K562 (cell line): Measurements from ENCODE around the gene TCEAL8. TPM values are rescaled to one million over a fixed set of nuclear protein-coding genes. Genes with fewer than 3 reads are reported as not detected.

Experiments
- CBX1 ChIP-seq: sonication (generic); IDR thresholded peaks from 2 replicates; pipeline ENCODE4 v1.6.1; 2016; ENCODE audit warnings: antibody characterized with exemption, low read depth, mild to moderate bottlenecking
- E2F6 ChIP-seq, 2 experiments: IDR thresholded peaks; 2 replicates each; pipeline ENCODE4 v1.6.1; 2011; ENCODE audit warnings: borderline replicate concordance in 1 of 2, control low read depth in 1 of 2, low read depth in 1 of 2, low read length in 1 of 2, mild to moderate bottlenecking in 1 of 2, mixed read lengths in 1 of 2, moderate library complexity in 1 of 2; ENCODE audit not compliant: insufficient read depth in 1 of 2, insufficient read length in 1 of 2, poor library complexity in 1 of 2, severe bottlenecking in 1 of 2; ENCODE audit errors: extremely low read depth in 1 of 2
- GTF2A2 ChIP-seq: IDR thresholded peaks from 2 replicates; pipeline ENCODE4 v1.6.1; 2016; ENCODE audit warnings: mild to moderate bottlenecking, missing genetic modification characterization, missing compliant biosample characterization
- HDAC1 ChIP-seq, 2 experiments: fragments of 450-650 bp; IDR thresholded peaks; 2 replicates each; pipeline ENCODE4 v1.6.1; 2016 to 2017; ENCODE audit warnings: inconsistent platforms in 1 of 2, mild to moderate bottlenecking in 1 of 2, moderate library complexity in 1 of 2
- JUN ChIP-seq, 2 experiments: sonication (generic) in 1 of 2; formaldehyde crosslinking in 1 of 2; IDR thresholded peaks; 2 replicates each; pipeline versions ENCODE4 v1.6.1 to v1.8.0; 2012 to 2022; ENCODE audit warnings: borderline replicate concordance in 2 of 2, mild to moderate bottlenecking in 2 of 2, improper control_type of control experiment in 1 of 2, low read depth in 1 of 2, low read length in 1 of 2, missing genetic modification reagents in 1 of 2
- KLF10 ChIP-seq: fragments of 250-450 bp; sonication (Bioruptor Pico); IDR thresholded peaks from 2 replicates; pipeline ENCODE4 v1.6.1; 2021; ENCODE audit warnings: matching md5 sums
- SP1 ChIP-seq: sonication (generic); formaldehyde crosslinking; IDR thresholded peaks from 2 replicates; pipeline ENCODE4 v1.8.1; 2022; ENCODE audit warnings: mild to moderate bottlenecking, missing genetic modification reagents
- SRF ChIP-seq, 2 experiments: fragments of 250-450, 450-650 bp in 1 of 2; sonication (Bioruptor Pico) in 1 of 2; sonication (generic) in 1 of 2; formaldehyde crosslinking; IDR thresholded peaks; 2 replicates each; pipeline versions ENCODE4 v1.5.0 to v1.5.1; 2020 to 2022; ENCODE audit warnings: mild to moderate bottlenecking in 1 of 2, missing genetic modification reagents in 1 of 2
- ZBED1 ChIP-seq: IDR thresholded peaks from 2 replicates; pipeline ENCODE4 v1.6.1; 2014
- ZFX ChIP-seq: sonication (generic); formaldehyde crosslinking; IDR thresholded peaks from 2 replicates; pipeline ENCODE4 v1.8.0; 2022; ENCODE audit warnings: mild to moderate bottlenecking, missing genetic modification reagents, moderate library complexity
- ZNF174 ChIP-seq: fragments of 250-450 bp; sonication (Bioruptor Pico); IDR thresholded peaks from 2 replicates; pipeline ENCODE4 v1.4.0; 2020; ENCODE audit warnings: mild to moderate bottlenecking
- polyA plus RNA-seq, 8 experiments: library from polyadenylated mRNA; depleted of rRNA in 4 of 8; stranded (reverse) in 5 of 8; unstranded in 3 of 8; fragments of >200 nt; fragmentation: Nextera tagmentation in 2 of 8; fragmentation: Illumina TruSeq in 1 of 8; extraction: Ambion mirVana in 2 of 8; extraction: Trizol in 1 of 8; gene quantifications; 2 replicates each; pipeline versions ENCODE4 v1.2.1 to v1.2.3, GENCODE V29; 2011 to 2014; ENCODE audit warnings: inconsistent platforms in 1 of 8, missing spikeins in 1 of 8
- total RNA-seq, 7 experiments: library from RNA; depleted of rRNA in 6 of 7; stranded (reverse); fragments of >200 nt in 6 of 7; fragmentation: Illumina TruSeq in 2 of 7; extraction: Trizol in 2 of 7; gene quantifications; 2 replicates each; pipeline versions ENCODE4 v1.2.1 to v1.2.3, GENCODE V29; 2011 to 2021; ENCODE audit warnings: low replicate concordance in 1 of 7
- TF ChIP-seq, protein P1 (sequence below): sonication (generic); formaldehyde crosslinking; IDR thresholded peaks from 2 replicates; pipeline ENCODE4 v1.8.0; 2023; ENCODE audit warnings: mild to moderate bottlenecking, missing genetic modification reagents
- TF ChIP-seq, protein P2 (sequence below): sonication (generic); formaldehyde crosslinking; IDR thresholded peaks from 2 replicates; pipeline ENCODE4 v1.8.0; 2023; ENCODE audit warnings: missing genetic modification reagents, mild to moderate bottlenecking, borderline replicate concordance
- TF ChIP-seq, protein P3 (sequence below): sonication (generic); formaldehyde crosslinking; IDR thresholded peaks from 2 replicates; pipeline ENCODE4 v1.8.0; 2022; ENCODE audit warnings: missing genetic modification reagents, mild to moderate bottlenecking, moderate library complexity, borderline replicate concordance

TCEAL8 gene
- total and polyA plus RNA-seq, 9 of the 15 experiments (the other 6 are each of a cell fraction or from before 2014, with no cell fraction given): 49.0 to 178 (median 101) TPM

- TF ChIP-seq, protein P1, sequence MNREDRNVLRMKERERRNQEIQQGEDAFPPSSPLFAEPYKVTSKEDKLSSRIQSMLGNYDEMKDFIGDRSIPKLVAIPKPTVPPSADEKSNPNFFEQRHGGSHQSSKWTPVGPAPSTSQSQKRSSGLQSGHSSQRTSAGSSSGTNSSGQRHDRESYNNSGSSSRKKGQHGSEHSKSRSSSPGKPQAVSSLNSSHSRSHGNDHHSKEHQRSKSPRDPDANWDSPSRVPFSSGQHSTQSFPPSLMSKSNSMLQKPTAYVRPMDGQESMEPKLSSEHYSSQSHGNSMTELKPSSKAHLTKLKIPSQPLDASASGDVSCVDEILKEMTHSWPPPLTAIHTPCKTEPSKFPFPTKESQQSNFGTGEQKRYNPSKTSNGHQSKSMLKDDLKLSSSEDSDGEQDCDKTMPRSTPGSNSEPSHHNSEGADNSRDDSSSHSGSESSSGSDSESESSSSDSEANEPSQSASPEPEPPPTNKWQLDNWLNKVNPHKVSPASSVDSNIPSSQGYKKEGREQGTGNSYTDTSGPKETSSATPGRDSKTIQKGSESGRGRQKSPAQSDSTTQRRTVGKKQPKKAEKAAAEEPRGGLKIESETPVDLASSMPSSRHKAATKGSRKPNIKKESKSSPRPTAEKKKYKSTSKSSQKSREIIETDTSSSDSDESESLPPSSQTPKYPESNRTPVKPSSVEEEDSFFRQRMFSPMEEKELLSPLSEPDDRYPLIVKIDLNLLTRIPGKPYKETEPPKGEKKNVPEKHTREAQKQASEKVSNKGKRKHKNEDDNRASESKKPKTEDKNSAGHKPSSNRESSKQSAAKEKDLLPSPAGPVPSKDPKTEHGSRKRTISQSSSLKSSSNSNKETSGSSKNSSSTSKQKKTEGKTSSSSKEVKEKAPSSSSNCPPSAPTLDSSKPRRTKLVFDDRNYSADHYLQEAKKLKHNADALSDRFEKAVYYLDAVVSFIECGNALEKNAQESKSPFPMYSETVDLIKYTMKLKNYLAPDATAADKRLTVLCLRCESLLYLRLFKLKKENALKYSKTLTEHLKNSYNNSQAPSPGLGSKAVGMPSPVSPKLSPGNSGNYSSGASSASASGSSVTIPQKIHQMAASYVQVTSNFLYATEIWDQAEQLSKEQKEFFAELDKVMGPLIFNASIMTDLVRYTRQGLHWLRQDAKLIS (CRISPR knock-in tag): 0 out of 2 replicates have a peak, but pooled peaks have one; percentile 37
- TF ChIP-seq E2F6 (IDR thresholded peaks at IDR 0.05; ENCODE audit: borderline replicate concordance in 1 of 2, extremely low read depth in 1 of 2, insufficient read depth in 1 of 2, insufficient read length in 1 of 2, low read depth in 1 of 2, low read length in 1 of 2, poor library complexity in 1 of 2, severe bottlenecking in 1 of 2) (peak; percentile 29 to 36), JUN (IDR thresholded peaks at IDR 0.05; ENCODE audit: borderline replicate concordance, low read depth, low read length) (peak; percentile 52; the same call in 1 of the 2 replicates), JUN (CRISPR knock-in tag; IDR thresholded peaks at IDR 0.05; ENCODE audit: borderline replicate concordance) (no peak), ZFX (peak; percentile 74), SP1 (CRISPR knock-in tag) (peak; percentile 81), GTF2A2 (peak; percentile 80; the same call in 1 of the 2 replicates), KLF10 (no peak), CBX1 (0 out of 2 replicates have a peak, but pooled peaks have one; percentile 39), ZBED1 (no peak), HDAC1 (IDR thresholded peaks at IDR 0.05) (peak in 1 of 2 experiments; percentile 68; a peak in 2 of 4 replicates), SRF (CRISPR knock-in tag; IDR thresholded peaks at IDR 0.05) (0 out of 4 replicates have a peak, but pooled peaks of 1 of the 2 experiments have one; percentile 18), ZNF174 (CRISPR knock-in tag) (no peak)
- TF ChIP-seq, protein P2, sequence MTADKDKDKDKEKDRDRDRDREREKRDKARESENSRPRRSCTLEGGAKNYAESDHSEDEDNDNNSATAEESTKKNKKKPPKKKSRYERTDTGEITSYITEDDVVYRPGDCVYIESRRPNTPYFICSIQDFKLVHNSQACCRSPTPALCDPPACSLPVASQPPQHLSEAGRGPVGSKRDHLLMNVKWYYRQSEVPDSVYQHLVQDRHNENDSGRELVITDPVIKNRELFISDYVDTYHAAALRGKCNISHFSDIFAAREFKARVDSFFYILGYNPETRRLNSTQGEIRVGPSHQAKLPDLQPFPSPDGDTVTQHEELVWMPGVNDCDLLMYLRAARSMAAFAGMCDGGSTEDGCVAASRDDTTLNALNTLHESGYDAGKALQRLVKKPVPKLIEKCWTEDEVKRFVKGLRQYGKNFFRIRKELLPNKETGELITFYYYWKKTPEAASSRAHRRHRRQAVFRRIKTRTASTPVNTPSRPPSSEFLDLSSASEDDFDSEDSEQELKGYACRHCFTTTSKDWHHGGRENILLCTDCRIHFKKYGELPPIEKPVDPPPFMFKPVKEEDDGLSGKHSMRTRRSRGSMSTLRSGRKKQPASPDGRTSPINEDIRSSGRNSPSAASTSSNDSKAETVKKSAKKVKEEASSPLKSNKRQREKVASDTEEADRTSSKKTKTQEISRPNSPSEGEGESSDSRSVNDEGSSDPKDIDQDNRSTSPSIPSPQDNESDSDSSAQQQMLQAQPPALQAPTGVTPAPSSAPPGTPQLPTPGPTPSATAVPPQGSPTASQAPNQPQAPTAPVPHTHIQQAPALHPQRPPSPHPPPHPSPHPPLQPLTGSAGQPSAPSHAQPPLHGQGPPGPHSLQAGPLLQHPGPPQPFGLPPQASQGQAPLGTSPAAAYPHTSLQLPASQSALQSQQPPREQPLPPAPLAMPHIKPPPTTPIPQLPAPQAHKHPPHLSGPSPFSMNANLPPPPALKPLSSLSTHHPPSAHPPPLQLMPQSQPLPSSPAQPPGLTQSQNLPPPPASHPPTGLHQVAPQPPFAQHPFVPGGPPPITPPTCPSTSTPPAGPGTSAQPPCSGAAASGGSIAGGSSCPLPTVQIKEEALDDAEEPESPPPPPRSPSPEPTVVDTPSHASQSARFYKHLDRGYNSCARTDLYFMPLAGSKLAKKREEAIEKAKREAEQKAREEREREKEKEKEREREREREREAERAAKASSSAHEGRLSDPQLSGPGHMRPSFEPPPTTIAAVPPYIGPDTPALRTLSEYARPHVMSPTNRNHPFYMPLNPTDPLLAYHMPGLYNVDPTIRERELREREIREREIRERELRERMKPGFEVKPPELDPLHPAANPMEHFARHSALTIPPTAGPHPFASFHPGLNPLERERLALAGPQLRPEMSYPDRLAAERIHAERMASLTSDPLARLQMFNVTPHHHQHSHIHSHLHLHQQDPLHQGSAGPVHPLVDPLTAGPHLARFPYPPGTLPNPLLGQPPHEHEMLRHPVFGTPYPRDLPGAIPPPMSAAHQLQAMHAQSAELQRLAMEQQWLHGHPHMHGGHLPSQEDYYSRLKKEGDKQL (CRISPR knock-in tag): no peak
- TF ChIP-seq, protein P3, sequence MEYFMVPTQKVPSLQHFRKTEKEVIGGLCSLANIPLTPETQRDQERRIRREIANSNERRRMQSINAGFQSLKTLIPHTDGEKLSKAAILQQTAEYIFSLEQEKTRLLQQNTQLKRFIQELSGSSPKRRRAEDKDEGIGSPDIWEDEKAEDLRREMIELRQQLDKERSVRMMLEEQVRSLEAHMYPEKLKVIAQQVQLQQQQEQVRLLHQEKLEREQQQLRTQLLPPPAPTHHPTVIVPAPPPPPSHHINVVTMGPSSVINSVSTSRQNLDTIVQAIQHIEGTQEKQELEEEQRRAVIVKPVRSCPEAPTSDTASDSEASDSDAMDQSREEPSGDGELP (CRISPR knock-in tag): peak; percentile 12; the same call in 1 of the 2 replicates
Observed at GRCh38 chrX:103214870-103215424, 40.0 kb downstream of the TCEAL8 start, which contains the start of gene BEX4 (continued).
